Fibroblast of skin of left quadriceps (primary cell): ENCODE measurements around the gene RASL11B.
A peak's percentile ranks its signal among the peaks of the same experiment; 100 is the strongest.
"Not testable (repeated sequence)": the region's sequence is repeated elsewhere in the genome, so short reads cannot be mapped to it uniquely, and the experiment has no call there.

ENCODE experiments used
- DNase-seq, 2 experiments: peaks; one replicate each; pipeline ENCODE4 v3.0.0-alpha.2; 2013; ENCODE audit warnings: low read depth in 2 of 2

Gene RASL11B, protein sequence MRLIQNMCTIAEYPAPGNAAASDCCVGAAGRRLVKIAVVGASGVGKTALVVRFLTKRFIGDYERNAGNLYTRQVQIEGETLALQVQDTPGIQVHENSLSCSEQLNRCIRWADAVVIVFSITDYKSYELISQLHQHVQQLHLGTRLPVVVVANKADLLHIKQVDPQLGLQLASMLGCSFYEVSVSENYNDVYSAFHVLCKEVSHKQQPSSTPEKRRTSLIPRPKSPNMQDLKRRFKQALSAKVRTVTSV

DNA sequence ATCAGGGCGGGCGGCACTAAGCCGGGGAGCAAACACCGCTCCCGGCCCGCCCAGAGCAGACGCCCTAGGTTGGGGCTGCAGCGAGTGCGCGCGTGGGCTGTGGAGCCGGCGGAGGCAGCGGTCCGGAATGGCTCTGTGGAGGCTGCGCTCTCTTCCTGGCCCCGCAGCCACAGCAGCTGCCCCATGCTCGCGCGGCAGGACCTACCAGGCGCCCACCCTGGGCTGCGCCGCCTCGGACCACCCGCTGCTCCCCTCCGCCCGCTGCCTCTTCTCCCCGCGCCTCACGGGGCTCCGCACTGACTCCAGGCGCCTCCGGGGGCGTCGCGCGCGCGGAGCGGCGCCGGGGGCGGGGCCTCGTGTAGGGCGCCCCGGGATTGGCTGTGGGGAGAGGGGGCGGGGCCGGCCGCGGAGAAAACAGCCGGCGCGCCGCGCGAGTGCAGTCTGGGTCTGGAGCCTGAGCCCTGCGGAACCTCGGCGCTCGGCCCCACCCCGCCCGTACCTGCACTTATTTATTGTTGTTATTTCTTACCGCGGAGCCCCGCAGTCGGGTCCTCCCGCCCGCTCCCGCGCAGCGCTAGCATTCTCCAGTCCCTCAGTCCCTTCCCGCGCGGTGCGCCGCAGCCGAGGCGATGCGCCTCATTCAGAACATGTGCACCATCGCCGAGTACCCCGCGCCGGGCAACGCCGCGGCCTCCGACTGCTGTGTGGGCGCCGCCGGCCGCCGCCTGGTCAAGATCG is at the start of gene RASL11B:
RASL11B (plus strand) TSS at position 439 of the 738 bp plus-strand sequence; CDS start at position 630, 191 bp downstream.
- DNase-seq = peak; percentile 45 to 48

DNA sequence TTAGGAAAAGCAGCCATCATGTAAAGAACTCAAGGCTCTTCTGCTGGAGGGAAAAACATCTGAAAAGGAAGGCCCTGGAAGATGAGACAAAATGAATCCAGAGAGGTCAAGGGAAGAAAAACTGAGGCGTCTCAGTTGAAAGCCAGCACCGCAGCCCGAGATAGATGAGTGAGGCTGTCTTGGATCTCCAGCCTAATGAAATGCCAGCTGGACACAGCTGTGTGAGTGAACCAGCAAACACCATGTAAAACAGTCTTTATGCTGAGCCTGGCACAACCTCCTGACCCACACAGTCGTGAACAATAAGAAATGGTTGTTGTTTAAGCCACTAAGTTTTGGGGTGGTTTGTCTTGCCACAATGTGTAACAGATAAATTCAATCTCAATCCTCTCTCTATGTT is 48.6 kb upstream of the RASL11B start:
- no peak for DNase-seq

DNA sequence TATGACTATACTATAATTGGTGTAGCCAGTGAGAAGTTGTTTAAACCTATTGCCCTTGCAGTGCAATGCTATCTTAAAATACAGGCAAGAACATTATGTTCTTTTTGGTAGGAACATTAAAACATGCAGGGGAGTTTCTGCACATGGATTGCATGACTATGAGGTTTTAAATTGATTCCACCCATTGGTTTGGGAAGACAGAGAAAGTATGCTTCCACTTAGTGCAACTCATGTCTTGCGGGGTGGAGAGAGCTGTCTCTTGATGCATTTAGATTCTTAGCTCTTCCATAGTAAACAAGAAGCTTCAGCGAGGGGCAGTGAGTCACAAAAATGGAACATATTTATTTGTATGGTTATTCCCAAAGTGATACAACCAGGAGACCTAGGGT is 39.5 kb upstream of the RASL11B start:
- DNase-seq = peak; percentile 68

DNA sequence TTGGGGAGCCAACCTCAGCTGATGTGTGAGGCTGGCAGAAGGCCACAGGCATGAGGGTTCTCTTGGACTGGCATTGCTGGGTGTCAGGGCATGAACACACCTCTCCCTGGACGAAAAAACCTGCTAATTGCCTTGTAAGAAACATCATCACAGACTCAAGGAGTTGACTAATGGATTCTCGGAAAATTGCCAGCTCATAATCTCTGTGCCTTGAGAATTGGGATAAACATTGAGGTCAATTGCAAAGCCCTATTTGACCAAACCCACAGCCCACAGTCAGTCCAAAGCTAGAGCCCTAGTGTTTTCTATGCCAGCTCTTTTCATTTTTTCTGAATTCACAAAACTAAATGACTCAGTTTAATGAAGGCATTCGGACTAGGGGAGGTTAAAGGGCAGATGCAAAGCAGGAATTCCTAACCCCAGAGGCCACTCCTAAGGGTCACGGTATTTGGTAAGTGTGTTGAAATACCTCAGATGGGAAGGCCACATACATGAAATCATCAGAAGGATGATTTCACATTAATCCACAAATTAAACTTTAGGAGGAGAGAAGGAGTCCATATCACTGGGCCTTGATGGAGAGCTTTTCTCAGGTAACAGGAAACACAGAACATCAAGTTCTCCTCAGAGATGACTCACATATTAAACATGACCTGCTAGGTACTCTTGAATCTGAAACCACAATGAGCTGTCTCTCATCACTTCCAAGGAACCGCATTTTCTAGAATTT is 39.0 kb upstream of the RASL11B start:
- DNase-seq = no peak

DNA sequence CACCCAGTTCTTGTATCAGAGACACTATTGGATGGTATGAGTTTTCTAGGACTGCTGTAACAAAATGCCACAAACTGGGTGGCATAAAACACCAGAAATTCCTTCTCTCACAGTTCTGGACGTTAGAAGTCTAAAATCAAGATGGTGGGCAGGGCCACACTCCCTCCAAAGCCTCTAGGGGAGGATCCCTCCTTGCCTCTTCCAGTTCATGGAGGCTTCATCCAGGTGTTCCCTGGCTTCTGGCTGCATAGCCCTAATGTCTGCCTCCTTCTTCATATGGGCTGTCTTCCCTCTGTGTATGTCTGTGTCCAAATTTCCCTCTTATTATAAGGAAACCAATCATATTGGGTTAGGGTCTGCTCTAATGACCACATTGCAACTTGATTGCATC is 38.4 kb upstream of the RASL11B start:
- DNase-seq = no peak

DNA sequence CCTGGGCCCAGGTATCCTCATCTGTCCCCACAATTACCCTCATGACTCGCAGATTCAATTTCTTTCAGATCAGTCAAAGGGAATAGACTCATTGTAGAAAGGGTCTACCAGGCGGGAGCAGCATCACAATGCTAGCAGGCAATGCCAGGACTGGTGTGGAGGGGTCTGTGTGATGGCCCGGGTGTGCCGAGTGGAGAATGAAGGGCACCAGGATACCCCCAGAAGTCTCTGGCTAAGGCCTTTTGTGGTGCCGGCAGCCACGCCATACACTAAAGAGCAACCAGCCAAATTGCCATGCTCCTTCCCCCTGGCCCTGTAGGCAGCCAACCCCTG is 37.9 kb upstream of the RASL11B start:
- DNase-seq = no peak

DNA sequence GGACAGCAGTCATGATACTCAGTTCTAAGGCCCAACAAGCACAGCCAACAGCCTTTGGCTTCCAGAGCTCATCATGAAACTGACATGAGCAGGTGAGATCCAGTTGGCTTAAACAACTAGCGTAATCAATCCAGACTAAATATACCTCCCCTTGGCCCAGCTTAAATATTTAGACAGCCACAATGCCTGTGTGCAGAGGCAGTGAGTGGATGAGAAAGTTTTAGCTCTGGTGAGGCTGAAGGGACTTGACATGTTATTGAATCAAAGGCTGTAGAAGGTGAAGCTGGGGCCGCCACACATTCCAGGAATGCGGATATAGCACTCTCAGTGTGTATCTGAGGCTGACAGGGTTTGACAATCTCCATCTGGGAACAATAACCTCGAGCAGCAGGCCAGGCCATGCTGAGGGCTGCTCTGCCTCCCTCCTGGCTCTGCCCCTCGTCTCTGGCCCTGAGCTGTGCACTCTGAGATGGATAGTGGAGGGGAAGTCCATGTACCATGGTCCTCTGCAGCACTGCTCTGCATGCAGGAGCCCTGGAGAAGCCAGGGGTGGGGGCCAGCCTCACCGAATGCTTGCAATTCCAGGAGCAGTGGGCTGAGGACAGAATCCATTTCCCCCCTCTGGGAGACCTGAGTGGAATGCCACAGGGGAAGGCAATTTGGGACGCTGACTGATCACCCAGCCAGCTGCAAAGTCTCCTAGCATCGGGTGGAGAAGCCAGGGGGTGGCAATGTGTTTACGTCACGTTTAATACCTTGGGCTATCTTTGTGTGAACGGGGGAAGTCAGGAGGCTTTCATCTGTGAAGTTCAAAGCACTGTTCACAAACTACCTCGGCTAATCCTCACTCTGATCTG is 37.3 kb upstream of the RASL11B start:
- peak; percentile 34 to 42 for DNase-seq

DNA sequence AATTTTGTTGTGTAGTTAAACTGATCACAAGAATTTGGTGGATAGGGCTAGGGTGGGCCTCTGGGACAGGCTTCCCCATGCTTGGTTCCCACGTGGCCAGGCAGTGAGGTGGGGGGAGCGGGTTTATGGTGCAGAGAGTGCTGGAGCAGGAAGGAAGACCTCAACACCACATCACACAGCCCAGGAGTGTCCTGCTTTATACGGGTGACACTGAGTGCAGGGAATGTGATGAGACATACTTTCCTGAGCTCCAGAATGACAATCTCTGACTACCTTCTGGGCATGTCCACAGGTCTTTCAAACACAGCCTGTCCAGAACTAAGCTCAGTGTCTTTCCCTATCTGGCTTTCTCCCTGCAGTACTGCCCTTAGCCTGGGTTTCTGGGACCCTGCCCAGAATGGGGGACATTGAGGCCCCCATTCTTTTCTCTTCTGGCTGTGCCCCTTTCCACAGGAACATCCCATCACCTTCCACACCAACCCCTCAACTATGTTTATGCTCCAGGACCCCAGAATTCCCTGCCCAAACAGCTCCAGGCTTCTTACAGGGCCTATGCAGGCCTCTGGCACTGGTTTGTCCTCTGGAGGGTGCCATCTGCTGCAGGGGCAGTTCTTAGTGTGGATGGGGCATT is 36.5 kb upstream of the RASL11B start:
- no peak for DNase-seq

DNA sequence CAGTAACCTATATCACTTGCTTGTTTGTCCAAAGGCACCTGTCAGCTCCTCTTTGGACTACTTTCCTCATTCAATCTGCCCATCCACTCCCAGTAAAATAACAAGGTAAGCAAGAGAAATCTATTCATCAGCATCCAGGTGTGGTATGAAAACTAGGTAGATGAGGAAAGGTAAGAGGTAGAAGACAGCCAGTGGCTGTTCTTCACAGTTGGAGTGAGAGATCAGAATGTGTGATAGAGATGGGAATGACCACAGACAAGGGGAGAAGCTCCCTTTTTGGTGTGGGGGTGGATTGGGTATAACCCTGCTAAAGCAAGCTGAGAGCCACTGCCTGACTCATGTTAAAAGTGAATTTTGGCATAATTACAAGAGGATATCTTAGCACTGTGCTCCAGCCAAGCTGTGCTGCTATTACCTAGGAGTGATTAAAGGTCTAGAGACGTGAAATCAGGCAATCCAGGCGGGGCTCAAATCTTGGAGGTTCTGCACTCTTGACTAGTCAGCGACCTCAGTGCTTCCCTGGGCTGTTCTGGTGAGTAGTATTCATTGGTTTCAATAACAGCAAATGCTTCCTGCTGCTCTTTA is 28.1 kb upstream of the RASL11B start:
- DNase-seq = no peak

DNA sequence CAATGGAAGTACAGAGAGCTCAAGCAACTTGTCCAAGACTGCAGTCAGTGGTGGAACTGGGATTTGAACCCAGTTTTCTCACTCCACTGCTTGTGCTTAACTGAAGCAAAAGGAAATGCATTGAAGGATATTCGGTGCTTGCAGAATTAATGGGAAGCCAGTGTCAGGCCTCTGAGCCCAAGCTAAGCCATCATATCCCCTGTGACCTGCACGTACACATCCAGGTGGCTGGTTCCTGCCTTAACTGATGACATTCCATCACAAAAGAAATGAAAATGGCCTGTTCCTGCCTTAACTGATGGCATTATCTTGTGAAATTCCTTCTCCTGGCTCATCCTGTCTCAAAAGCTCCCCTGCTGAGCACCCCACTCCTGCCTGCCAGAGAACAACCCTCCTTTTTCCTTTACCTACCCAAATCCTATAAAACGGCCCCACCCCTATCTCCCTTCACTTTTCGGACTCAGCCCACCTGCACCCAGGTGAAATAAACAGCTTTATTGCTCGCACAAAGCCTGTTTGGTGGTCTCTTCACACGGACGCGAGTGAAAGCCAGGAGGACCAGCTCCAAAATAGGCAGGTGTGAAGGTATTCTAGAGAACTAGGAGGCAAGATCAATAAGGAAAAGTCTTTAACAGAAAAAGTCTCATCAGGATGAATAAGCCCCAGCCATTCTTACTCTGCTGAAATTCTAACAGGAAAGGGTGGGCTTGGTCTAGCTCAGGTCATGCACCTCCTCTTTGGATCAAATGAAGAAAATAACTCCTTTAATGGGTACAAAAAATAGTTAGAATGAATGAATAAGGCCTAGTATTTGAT is 27.3 kb upstream of the RASL11B start:
- not testable (repeated sequence) for DNase-seq

DNA sequence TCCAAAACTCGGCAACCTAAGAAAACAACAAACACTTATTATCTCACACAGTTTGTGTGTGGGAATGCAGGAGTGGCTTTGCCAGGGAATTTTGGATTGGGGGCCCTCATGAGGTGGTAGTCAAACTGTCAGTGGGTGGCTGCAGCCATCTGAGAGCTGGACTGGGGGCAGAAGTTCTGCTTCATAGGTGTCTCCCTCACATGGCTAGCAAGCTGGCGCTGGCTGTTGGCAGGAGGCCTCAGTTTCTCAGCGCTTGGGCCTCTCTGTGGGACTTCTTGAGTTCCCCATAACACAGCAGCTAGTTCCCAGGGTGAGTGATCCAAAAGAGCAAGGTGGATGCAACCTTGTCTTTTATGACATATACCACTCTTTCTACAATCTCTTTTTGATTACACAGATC is 26.0 kb upstream of the RASL11B start:
- DNase-seq = no peak

DNA sequence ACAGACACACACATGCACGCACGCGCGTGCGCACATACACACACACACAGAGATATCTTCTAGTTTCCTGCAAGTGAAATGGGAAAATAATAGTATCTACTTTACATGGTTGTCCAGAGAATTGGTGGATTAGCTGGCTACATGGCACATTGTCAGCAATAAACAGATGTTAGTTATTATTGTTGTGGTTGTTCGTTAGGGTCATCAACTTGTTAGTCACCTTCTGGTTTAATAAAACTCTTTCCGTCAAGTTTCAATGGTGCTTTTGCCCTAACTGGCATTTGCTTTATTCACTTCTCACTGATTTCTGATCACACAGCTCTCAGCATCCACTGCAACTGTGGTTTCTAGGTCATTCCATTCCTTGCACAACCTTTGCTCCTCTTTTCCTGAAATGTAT is 25.4 kb upstream of the RASL11B start:
- peak; percentile 35 to 36 for DNase-seq

DNA sequence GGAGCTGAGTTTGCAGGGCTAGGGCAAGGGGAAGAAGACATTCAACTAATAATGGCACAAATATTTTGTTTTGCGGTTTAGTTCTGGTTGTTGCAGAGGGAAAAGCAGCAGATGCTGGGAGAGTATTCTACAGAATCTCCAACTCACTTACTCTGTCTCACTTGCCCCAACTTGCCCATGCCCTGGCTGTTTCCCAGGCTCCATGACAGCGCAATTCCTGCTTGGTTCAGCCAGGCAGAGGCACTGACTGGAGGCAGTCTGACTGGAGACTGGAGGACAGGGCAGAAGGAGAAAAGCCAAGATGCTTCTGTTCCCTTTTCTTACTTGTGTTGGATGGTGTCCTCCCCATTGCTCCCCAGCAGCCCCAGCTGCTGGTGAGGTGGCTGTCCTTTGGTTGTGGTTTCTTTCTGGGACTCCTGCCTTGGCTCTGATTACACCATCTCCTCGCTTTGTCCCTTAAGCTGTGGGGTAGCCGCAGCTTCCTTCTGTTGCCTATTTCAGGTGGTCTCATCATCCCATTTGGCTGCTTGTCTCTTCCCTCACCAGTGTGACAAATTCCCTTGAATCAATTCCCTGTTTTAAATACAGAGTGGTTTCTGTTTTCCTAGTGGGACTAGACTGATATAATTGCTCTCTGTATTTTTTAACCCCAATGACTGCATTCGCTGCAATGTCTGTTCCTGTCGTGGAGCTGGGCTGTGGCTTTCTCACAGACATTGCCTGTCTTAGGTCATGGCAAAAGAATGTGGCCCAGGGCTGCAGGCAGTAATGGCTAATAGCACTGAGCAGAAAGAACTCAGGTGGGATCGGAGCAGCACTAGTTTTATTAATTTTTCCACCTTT is 24.2 kb upstream of the RASL11B start:
- DNase-seq = peak in 1 of 2 experiments; percentile 46

DNA sequence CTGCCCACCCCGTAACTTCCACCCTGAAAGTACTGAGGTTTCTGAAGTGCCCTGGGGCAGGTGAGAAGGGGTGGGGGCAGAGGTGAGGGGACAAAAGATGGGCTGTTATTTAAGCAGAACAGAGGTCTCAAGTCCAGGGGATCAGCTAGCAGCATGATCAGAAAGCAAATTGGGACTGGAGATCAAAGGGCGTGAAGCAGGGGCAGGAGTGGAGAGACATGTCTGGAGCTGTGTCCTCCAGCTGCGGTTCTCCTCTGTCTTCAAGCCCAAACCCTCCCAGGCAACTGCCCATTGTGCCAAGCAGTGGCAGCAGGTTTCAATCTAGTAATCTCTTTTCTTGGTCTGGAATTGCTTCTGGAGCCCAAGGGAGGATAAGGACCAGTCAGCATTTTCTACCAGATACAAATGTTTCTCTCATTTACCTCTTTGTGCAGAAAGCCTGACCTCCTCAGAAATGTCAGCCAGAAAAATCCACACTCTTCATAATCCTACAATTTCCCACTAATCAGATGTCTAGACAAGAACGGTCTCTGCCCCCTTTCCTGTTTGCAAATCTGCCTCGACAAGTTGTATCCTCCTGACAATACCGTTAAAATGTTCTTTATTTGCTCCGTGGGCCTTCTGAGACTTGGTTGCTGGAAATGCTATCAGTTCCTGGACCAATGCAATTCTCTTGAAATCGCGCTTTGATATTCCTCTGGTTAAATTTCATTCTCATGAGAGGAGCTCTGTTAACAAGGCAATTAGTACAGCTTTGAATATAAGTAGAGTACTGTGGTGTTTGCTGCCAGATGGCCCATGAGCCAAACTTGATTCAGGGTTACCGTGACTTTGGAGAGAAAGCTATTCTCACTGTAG is 23.2 kb upstream of the RASL11B start:
- DNase-seq = no peak

DNA sequence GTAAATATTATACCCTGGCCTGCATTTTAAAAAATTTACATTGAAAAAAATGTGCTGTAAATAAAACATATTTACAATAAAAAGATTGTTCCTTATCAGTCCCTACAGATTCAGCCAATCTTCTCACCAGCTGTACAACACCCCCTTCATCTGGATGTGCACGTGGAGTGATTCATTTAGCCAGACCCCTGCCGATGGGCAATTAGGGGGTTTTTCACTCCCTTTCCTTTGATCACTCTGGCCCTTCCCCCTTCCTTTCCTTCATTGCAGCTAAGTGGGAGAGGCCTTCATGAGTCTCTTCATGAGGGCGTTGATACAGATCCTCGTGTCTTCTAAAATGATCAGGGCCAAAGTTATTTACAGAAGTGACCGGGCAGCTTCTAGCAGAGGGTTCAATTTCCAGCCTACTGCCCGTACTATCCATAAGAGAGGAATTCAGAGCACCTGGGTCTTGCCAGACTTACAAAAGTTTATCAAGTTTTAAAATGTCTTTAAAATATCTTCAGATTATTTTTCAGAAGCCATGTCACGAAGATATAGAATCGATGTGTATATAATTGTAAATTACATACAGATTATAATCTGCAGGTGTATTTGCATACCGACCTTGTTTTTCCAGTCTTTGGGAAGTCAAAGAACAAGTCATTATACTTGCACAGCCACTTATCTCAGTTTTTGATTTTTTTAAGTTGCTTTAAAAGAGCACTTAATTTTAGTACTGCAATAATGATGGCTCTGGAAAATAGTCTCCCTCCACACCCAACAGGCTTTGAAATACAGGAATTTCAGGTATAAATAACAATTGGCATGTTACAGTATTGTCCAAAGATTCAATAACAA is 21.4 kb upstream of the RASL11B start:
- DNase-seq = no peak

DNA sequence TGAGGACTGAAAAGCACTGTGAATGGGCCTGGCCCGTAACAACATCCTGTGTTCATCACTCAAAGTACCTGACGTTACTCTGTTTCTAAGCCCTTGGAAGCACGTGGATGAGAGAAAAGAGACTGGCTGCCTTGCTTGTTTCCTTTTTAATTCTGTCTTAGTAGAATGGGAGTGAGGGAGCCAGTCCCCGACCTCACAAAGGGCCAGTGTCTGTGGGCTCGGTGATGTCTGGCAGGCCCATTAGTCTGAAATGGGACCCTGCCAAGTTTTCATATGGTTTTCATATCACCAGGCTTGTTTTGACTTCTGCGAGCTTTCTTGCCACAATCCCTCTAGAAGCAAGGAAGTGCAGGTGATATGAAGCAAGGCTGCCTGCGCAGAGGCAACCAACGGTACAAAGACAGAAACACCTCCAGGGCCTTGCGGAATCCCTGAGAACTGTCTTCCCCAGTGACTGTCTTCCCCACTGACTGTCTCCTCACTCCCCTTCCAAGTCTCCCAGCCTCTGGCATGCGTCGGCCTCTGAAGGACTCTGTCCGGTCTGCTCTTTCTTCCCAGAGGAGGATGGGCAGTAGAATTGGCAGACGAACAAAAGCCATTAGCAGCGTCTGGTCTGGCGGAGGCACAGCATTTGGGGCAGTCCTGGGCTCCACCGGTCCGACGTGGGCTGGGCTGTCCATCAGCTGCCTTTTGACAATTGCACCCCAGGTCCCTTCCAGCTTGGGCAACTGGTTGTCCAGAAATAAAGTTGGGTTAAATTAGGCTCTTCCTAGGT is 20.2 kb upstream of the RASL11B start:
- DNase-seq = no peak

DNA sequence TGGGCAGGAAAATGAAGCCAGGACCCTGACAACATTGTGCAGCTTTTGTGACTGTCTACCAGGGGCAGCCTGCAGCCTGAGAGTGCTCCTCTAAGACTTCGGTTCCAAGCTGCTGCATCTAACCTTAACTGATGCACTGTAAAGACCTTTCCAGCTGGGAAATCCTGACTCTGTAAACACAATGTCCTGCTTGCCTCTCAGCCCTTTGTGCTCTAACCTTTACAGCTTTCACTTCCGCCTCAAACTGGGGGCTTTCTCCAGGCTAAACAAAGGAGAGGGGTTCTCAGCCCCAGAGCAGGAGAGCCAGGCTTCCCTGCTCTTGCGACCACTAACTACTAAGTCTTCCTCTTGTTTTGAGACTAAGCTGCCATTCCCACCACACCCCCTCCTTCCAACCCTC is 19.3 kb upstream of the RASL11B start:
- DNase-seq = no peak
